NK-92 treated with Interleukin-12 subunit alpha and Interleukin-12 subunit beta, amount 100 ng/mL, for 24 hours (cell line): Measurements from ENCODE around the gene EGFR.
"Not testable (repeated sequence)": the region's sequence is repeated elsewhere in the genome, so short reads cannot be mapped to it uniquely, and the experiment has no call there.

Experiments used
- DNase-seq: peaks from one replicate; lab custom pipeline; 2025; lab: John Stamatoyannopoulos, UW

EGFR gene

GRCh38 chr7:55013851-55014250 lies 5.0 kb upstream of the EGFR start:
- no peak for DNase-seq

DNA sequence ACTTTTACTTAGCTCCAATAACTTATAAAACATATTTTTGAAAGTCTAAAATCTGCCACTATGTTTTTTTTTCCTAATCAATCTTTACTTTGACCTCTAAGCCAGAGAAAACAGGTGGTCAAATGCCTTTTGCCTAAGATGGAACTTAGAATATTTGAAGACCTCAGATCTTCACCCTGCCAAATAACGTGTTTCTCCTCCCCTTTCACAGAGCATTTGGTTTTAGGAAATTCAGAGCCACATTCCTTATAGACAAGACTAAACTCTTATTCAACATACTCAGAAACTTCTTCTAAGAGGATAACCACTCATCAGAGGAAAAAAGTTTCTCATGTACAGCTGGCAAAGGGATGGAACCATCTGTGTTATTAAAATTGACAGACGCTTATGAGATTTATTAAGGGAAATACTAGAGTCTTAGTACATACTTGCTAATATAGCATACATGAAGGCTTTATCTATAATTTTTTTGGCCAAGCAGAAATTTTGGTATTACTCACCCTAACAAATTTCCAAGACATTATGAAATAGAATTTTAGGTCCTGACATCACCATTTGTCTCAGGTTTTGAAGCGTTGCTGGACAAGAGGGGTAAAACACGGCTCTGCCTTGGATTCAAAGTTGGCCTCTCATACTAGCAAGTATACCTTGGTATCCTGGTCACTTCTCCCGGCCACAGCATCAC lies 2.6 kb upstream of the EGFR start:
- DNase-seq = no peak

- DNase-seq = no peak
These were observed 2.1 kb upstream of the EGFR start for GRCh38 chr7:55016746-55017090.

DNA sequence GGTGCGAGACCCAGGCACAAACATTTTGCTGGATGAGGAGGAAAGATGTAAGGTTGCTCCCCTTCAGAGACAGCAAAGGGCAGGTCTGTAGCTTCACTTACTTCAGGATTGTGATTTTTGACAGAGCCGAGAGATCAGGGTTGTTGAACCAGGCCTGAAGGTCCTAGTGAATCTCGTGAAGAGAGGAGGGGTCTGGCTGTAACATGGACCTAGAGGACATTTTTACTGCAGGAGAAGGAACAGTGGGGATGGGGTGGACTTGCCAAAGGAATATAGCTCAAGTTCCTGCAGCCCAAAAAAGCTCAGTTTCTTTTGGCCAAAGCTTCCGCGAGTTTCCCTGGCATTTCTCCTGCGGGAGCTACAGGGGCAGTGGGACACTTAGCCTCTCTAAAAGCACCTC lies 976 bp upstream of the EGFR start:
- no peak for DNase-seq

GRCh38 chr7:55019191-55019690 lies 424 bp downstream of the EGFR start:
- no peak for DNase-seq

- DNase-seq = no peak
These were observed 1.1 kb downstream of the EGFR start for GRCh38 chr7:55019691-55020465.

GRCh38 chr7:55020466-55020871 lies 1.7 kb downstream of the EGFR start:
- no peak for DNase-seq

DNA sequence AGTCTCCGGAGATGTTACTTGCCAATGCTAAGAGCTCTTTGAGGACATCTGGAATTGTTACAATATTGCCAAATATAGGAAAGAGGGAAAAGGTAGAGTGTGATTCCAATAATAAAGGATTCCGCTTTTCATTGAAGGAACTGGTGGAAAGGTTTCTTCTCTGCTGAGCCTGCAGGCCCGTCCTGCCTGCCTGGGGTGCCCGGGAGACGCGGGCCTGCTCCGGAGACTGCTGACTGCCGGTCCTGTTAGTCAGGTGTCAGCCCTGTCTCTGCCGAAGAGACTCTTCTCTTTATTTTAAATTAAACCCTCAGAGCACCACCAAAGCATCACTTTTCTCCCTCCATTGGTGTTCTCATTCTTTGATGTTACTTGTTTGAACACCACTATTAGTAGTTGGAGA lies 2.2 kb downstream of the EGFR start:
- no peak for DNase-seq

- DNase-seq = no peak
These were observed 3.5 kb downstream of the EGFR start for GRCh38 chr7:55022002-55022985.

DNA sequence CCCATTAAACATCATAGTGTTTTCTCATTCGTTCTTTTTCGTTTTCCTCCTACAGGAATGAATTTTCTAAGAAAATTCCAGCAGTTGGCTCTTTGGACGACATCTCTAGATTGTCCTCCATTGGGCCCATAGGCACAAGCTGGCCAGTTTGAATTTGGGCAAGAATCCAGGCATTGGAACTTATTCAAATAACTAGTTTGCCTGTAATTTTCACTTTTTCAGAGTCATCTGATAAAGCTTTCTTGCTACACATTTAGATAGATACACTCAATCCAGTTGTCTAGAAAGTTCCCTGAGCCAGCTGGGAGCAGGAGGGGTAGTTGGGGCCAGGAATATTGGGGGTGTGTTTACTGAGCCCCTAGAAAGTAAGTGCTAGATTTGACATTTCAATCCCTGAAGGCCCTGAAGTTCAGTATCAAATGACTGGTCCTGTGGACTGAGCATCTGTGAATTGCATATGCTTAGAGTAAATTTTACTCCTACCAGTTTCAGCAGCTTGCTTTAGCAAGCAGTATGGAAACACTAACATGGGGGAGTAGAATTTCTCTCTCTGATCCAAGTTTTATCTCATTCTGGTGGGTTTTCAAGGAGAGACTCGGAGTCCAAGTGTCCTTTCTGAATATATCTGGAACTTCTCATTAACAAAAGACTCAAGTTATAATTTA lies 5.2 kb downstream of the EGFR start:
- no peak for DNase-seq

GRCh38 chr7:55024776-55025175 lies 6.0 kb downstream of the EGFR start:
- DNase-seq = no peak

- DNase-seq = no peak
These were observed 7.4 kb downstream of the EGFR start for GRCh38 chr7:55026086-55026790.

DNA sequence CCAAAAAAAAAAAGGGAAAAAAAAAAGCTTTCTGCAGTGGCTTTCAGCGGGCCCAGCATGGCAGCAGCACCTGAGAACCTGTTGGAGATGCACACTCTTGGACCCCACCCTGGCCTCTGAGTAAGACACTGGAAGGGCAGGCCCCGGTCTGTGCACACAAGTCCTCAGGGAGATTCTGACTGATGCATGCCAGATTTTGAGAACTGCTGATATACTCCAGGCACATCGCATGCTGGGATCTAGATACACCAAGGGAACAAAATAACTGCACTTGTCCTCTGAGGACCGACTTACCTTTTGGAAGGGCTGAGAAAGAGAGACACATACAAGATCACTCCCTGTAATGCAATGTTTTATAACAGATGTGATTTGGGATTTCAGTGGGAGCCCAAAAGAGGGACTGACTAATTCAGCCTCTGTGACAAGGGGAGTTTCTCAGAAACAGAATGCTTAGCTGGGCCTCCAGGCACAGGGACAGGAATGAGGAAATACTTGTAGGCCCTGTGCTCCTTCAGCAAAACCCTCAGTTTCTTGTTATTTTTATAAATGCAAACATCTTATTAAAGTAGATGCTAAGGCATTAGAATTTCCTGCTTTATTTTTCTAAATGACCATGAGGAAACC lies 8.2 kb downstream of the EGFR start:
- DNase-seq = no peak

DNA sequence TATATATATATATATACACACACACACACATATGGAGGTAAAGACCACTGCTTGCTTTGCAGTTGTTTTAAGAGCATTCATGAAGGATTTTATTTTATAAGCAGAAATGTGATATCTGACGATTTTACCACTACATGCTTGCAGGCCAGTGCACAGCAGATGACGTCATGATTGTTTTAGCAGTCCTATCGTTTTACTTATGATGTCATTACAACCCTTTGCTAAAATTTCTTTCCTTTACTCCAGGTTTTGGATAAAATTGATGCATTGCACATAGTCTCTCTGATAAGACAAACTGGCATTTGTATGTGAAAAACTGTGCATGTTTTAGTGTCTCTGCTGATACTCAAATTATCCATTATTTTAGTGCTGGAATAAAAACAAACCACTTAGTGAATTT lies 9.2 kb downstream of the EGFR start:
- no peak for DNase-seq

GRCh38 chr7:55030314-55030713 lies 11.5 kb downstream of the EGFR start:
- no peak for DNase-seq

DNA sequence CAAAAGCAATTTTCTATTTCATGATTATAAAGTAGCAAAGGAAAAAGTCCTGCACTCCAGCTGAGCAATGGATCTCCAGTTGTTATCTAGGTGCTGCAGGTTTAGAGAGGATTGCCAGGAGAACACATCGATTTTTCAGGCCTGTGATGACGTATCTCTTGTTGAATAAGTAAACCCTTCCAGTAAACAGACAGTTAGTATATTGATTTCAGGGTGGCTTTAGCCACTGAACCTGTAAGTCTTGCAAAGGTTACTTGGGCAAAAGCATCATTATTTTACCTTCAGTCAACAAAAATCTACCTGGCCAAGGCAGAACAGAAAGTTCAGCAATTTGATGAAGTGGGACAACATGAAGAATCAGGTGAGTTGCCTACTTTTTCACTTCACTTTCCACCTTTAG lies 12.3 kb downstream of the EGFR start:
- DNase-seq = no peak

DNA sequence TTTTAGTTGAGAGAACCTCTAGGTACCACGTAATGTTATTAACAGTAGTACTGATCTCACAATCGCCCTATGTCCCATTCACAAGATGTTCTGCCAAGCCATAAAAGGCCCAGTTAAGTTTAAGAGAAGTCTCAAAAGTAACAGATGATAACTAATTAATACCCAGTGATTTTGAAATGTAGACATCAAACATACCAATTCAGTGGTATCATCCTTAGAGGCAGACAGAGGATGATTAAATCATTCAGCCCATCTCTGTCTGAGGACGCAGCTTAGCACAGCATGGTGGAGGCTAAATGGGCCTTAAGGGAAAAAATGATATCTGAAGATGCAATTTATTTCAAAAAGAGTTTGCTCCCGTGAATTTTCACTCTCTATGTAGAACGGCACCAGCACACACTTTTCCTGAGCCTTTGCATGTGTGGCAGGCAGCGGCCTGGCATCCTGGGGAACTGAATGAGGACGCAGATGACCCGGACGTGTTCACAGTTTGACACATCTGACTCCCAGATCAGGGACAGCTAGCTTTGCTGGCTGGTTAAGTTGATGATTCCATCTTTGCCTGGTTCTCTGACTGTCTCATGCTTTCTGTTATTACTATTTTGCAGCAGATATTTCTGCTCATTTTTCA lies 13.4 kb downstream of the EGFR start:
- DNase-seq = no peak

DNA sequence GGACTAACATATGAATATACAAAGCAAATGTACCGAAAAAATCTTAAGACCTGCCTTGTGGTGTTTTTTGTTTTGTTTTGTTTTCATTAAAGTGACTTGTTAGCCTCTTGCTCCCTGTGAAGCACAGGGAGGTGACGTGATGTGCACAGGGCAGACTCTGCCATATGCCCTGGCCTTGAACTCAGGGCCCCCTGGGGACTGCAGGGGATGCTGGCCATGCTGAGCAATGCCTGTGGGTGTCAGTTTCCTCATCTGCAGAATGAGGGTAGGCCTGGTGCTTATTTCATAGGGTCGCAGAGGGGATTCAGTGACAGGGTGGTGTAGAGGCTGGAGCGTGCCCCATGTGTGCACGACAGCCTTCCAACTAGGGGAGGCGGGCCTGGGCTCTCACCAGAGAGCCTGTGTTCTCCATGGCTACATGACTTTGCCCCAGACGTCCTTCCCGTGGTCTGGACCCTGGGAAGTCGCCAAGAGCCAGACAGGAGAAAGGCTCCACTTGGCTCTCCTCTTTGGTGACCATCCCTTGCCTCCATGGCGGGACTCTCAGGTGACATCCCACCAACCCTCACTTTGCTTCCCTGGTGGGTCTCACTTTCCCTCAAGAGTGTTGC lies 14.5 kb downstream of the EGFR start:
- DNase-seq = no peak

- no peak for DNase-seq
These were observed 16.0 kb downstream of the EGFR start for GRCh38 chr7:55034776-55035175.

DNA sequence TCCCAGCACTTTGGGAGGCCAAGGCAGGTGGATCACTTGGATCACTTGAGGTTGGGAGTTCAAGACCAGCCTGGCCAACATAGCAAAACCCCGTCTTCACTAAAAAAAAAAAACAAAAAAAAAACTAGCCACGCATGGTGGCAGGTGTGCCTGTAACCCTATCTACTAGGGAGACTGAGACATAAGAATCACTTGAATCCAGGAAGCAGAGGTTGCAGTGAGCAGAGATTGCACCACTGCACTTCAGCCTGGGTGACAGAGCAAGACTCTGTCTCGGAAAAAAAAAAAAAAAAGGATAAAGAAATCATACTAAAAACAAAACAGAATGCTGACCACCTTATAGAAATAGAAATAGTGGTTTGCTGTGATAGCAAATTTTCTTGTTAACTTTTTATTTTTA lies 16.6 kb downstream of the EGFR start:
- not testable (repeated sequence) for DNase-seq
